Measurements from ENCODE around the gene C5orf15. TPM values are rescaled to one million over a fixed set of nuclear protein-coding genes. Genes with fewer than 3 reads are reported as not detected.

C5orf15 gene
- total RNA-seq, 4 donors from 2014 or later = 36.5 to 91.7 (median 45.6) TPM

GRCh38 chr5:134005417-134006061, 37.1 kb upstream of the C5orf15 start:
- peaks cover 29 to 47% (median 34%) of the 10 kb centered on the region in 4 donors for H3K4me1 ChIP-seq
- TF ChIP-seq CTCF (IDR thresholded peaks at IDR 0.05) (no peak), POLR2A (IDR thresholded peaks at IDR 0.05) (no peak), EP300 (IDR thresholded peaks at IDR 0.05; ENCODE audit: low read depth) (no peak), POLR2AphosphoS5 (IDR thresholded peaks at IDR 0.05) (no peak)
- intact Hi-C loops (cut with DNase I; ENCODE audit: low total_unique reads) = no loop called here

GRCh38 chr5:134004626-134005416, 36.4 kb upstream of the C5orf15 start, which contains the start of gene VDAC1:
Gene VDAC1 (minus strand): TSS chr5:134004975. CDS start chr5:133993012, 11,963 bp downstream.
- 1% methylated on average over 81 of the region's 96 CpGs; no CpG with 5 or more reads in 1 of the 2 donors for WGBS, 2 donors (ENCODE audit: low coverage in 1 of 2)
- H3K36me3 ChIP-seq = no peaks in the 10 kb centered on the region
- H3K9me3 ChIP-seq = no peaks in the 10 kb centered on the region
- peak; percentile 81 for DNase-seq
- peaks cover 36 to 54% (median 41%) of the 10 kb centered on the region in 4 donors for H3K4me1 ChIP-seq
- intact Hi-C loops (cut with DNase I; ENCODE audit: low total_unique reads) (no loop called here), in situ Hi-C loops (cut with MboI; ENCODE audit: low pct_ligation_motif_present in 1 of 4, low pct_unique_long_range_greater_than_20kb in 1 of 4, low sequenced_read_pairs in 3 of 4) (no loop called here)
- H3K27me3 ChIP-seq = no peaks in the 10 kb centered on the region
- peak; percentile 33 for TF ChIP-seq EP300 (IDR thresholded peaks at IDR 0.05; ENCODE audit: low read depth)
- TF ChIP-seq CTCF (IDR thresholded peaks at IDR 0.05) = peak in 2 of 5 experiments; percentile 2 to 6
- TF ChIP-seq POLR2AphosphoS5 (IDR thresholded peaks at IDR 0.05) = peak; percentile 87 to 93 (median 88)
- TF ChIP-seq POLR2A (IDR thresholded peaks at IDR 0.05) = peak; percentile 88
- peak within 1 kb of the TSS; percentile 99 to 100 (median 99) for H3K27ac ChIP-seq
- H3K4me3 ChIP-seq = peak within 1 kb of the TSS; percentile 90 to 97 (median 92)

More at GRCh38 chr5:134005417-134006061, 37.1 kb upstream of the C5orf15 start:
- 13 to 27% methylated on average over 10 to 40 of the region's 40 CpGs for WGBS, 2 donors (ENCODE audit: low coverage in 1 of 2)
- no peaks in the 10 kb centered on the region for H3K9me3 ChIP-seq
- DNase-seq = peak; percentile 52
- no peaks in the 10 kb centered on the region for H3K27me3 ChIP-seq
- in situ Hi-C loops (cut with MboI; ENCODE audit: low pct_ligation_motif_present in 1 of 4, low pct_unique_long_range_greater_than_20kb in 1 of 4, low sequenced_read_pairs in 3 of 4) = no loop called here
- peak overlapping the region; percentile 99 to 100 (median 99) for H3K27ac ChIP-seq
- peak overlapping the region; percentile 82 to 93 (median 90) for H3K4me3 ChIP-seq
- H3K36me3 ChIP-seq = no peaks in the 10 kb centered on the region

- 0% methylated on average over 58 of the region's 90 CpGs; no CpG with 5 or more reads in 1 of the 2 donors for WGBS, 2 donors (ENCODE audit: low coverage in 1 of 2)
- intact Hi-C loops (cut with DNase I; ENCODE audit: low total_unique reads) (no loop called here), in situ Hi-C loops (cut with MboI; ENCODE audit: low pct_ligation_motif_present in 1 of 4, low pct_unique_long_range_greater_than_20kb in 1 of 4, low sequenced_read_pairs in 3 of 4) (no loop called here)
- H3K36me3 ChIP-seq = no peaks in the 10 kb centered on the region
- peak overlapping the region; percentile 99 to 100 (median 99) for H3K27ac ChIP-seq
- no peaks in the 10 kb centered on the region for H3K27me3 ChIP-seq
- H3K4me3 ChIP-seq = peak overlapping the region; percentile 90 to 97 (median 92)
- peaks cover 44 to 62% (median 47%) of the 10 kb centered on the region in 4 donors for H3K4me1 ChIP-seq
- no peak for TF ChIP-seq CTCF (IDR thresholded peaks at IDR 0.05)
- no peak for TF ChIP-seq EP300 (IDR thresholded peaks at IDR 0.05; ENCODE audit: low read depth)
- no peak for TF ChIP-seq POLR2A (IDR thresholded peaks at IDR 0.05)
- TF ChIP-seq POLR2AphosphoS5 (IDR thresholded peaks at IDR 0.05) = no peak
- no peaks in the 10 kb centered on the region for H3K9me3 ChIP-seq
- peak; percentile 60 for DNase-seq
Observed at GRCh38 chr5:134003817-134004625, 35.6 kb upstream of the C5orf15 start.

All from transverse colon (tissue), 4 donors.